HG03175 (cell line): Measurements from ENCODE around the gene NAIF1.
"Not testable (repeated sequence)": the region's sequence is repeated elsewhere in the genome, so short reads cannot be mapped to it uniquely, and the experiment has no call there.

Experiments used
- ATAC-seq: cut with Tn5 transposase; IDR thresholded peaks from one replicate; pipeline ENCODE4 v1.9.1; 2021; ENCODE audit warnings: mild to moderate bottlenecking, moderate library complexity; ENCODE audit not compliant: unreplicated experiment

The NAIF1 gene

GRCh38 chr9:128062846-128063831, 4.0 kb downstream of the NAIF1 start:
- ATAC-seq: no peak

- no peak for ATAC-seq
These were observed 4.8 kb downstream of the NAIF1 start for GRCh38 chr9:128062279-128062678.

- ATAC-seq: no peak
These were observed 5.7 kb downstream of the NAIF1 start for GRCh38 chr9:128061275-128061960.

- ATAC-seq: no peak
These were observed 7.6 kb downstream of the NAIF1 start for GRCh38 chr9:128059365-128059983.

- ATAC-seq: no peak
These were observed 9.3 kb downstream of the NAIF1 start for GRCh38 chr9:128057724-128058409.

GRCh38 chr9:128056887-128057723, 10.0 kb downstream of the NAIF1 start:
- ATAC-seq: no peak

GRCh38 chr9:128056086-128056485, 11.0 kb downstream of the NAIF1 start:
- ATAC-seq: no peak

- ATAC-seq: no peak
These were observed 11.6 kb downstream of the NAIF1 start for GRCh38 chr9:128055344-128056040.

- ATAC-seq: no peak
These were observed 13.0 kb downstream of the NAIF1 start for GRCh38 chr9:128054087-128054486.

- ATAC-seq: no peak
These were observed 13.6 kb downstream of the NAIF1 start for GRCh38 chr9:128053560-128053959.

GRCh38 chr9:128051932-128052709, 15.0 kb downstream of the NAIF1 start:
- no peak for ATAC-seq

GRCh38 chr9:128049843-128050242, 17.3 kb downstream of the NAIF1 start:
- ATAC-seq: no peak

GRCh38 chr9:128048663-128049062, 18.5 kb downstream of the NAIF1 start:
- no peak for ATAC-seq

- no peak for ATAC-seq
These were observed 19.9 kb downstream of the NAIF1 start for GRCh38 chr9:128047231-128047630.

- no peak for ATAC-seq
These were observed 21.3 kb downstream of the NAIF1 start for GRCh38 chr9:128045831-128046230.

- not testable (repeated sequence) for ATAC-seq
These were observed 21.7 kb downstream of the NAIF1 start for GRCh38 chr9:128045409-128045808.

- no peak for ATAC-seq
These were observed 23.7 kb downstream of the NAIF1 start for GRCh38 chr9:128043467-128043868.

- no peak for ATAC-seq
These were observed 25.1 kb downstream of the NAIF1 start for GRCh38 chr9:128042043-128042442.

- not testable (repeated sequence) for ATAC-seq
These were observed 26.3 kb downstream of the NAIF1 start for GRCh38 chr9:128040783-128041182.
